ENCODE results near the gene MIER2. TPM values are rescaled to one million over a fixed set of nuclear protein-coding genes. Genes with fewer than 3 reads are reported as not detected.

Gene MIER2
- total and polyA plus RNA-seq, 8 donors: 5.8 to 29.6 (median 13.2) TPM

- intact Hi-C loops (cut with DNase I; ENCODE audit: low total_unique reads): no loop called here
- 59 to 73% (median 63%) methylated on average over 26 of the region's 26 CpGs for WGBS, 5 donors
- H3K27ac ChIP-seq: no peak overlapping the region
- H3K9me3 ChIP-seq: peaks cover 0 to 4% (median 2%) of the 10 kb centered on the region in 4 donors
- peaks cover 0 to 15% (median 0%) of the 10 kb centered on the region in 3 donors for H3K27me3 ChIP-seq
- no peaks in the 10 kb centered on the region for H3K36me3 ChIP-seq
- DNase-seq: peak in 1 of 2 donors; percentile 47
- TF ChIP-seq POLR2A (IDR thresholded peaks at IDR 0.05) (no peak), EP300 (IDR thresholded peaks at IDR 0.05) (no peak), POLR2AphosphoS5 (IDR thresholded peaks at IDR 0.05) (no peak), CTCF (IDR thresholded peaks at IDR 0.05) (no peak)
- H3K4me1 ChIP-seq: peaks cover 9 to 16% (median 12%) of the 10 kb centered on the region in 4 donors
- H3K4me3 ChIP-seq: no peak overlapping the region
Observed at GRCh38 chr19:347946-348861, 3.6 kb upstream of the MIER2 start.

GRCh38 chr19:345320-345879, 804 bp upstream of the MIER2 start:
- Histone ChIP-seq H3K27me3 (peaks cover 0 to 15% (median 0%) of the 10 kb centered on the region in 3 donors), H3K4me3 (peak overlapping the region; percentile 69 to 97 (median 90))
- WGBS, 5 donors: 61 to 71% (median 64%) methylated on average over 23 of the region's 23 CpGs

GRCh38 chr19:343941-344624, 513 bp downstream of the MIER2 start:
- Histone ChIP-seq H3K27me3 (peaks cover 0 to 15% (median 0%) of the 10 kb centered on the region in 3 donors), H3K27ac (peak overlapping the region; percentile 54 to 87 (median 75)), H3K4me1 (peaks cover 34 to 50% (median 41%) of the 10 kb centered on the region in 4 donors), H3K36me3 (peaks cover 0 to 18% (median 8%) of the 10 kb centered on the region in 4 donors), H3K4me3 (peak overlapping the region; percentile 69 to 97 (median 90)), H3K9me3 (no peaks in the 10 kb centered on the region)
- DNase-seq: peak in 1 of 2 donors; percentile 63
- no peak for TF ChIP-seq POLR2A (IDR thresholded peaks at IDR 0.05)
- no peak for TF ChIP-seq CTCF (IDR thresholded peaks at IDR 0.05)
- TF ChIP-seq EP300 (IDR thresholded peaks at IDR 0.05): no peak
- no peak for TF ChIP-seq POLR2AphosphoS5 (IDR thresholded peaks at IDR 0.05)
- intact Hi-C loops (cut with DNase I; ENCODE audit: low total_unique reads): no loop called here
- 0 to 1% (median 1%) methylated on average over 13 to 70 of the region's 70 CpGs for WGBS, 5 donors

More at GRCh38 chr19:345320-345879, 804 bp upstream of the MIER2 start:
- Histone ChIP-seq H3K36me3 (peaks cover 0 to 9% (median 3%) of the 10 kb centered on the region in 4 donors), H3K9me3 (no peaks in the 10 kb centered on the region), H3K27ac (no peak overlapping the region), H3K4me1 (peaks cover 34 to 44% (median 39%) of the 10 kb centered on the region in 4 donors)
- no peak for DNase-seq
- intact Hi-C loops (cut with DNase I; ENCODE audit: low total_unique reads): no loop called here
- no peak for TF ChIP-seq POLR2A (IDR thresholded peaks at IDR 0.05)

- TF ChIP-seq POLR2AphosphoS5 (IDR thresholded peaks at IDR 0.05) (no peak), POLR2A (IDR thresholded peaks at IDR 0.05) (no peak), EP300 (IDR thresholded peaks at IDR 0.05) (no peak), CTCF (IDR thresholded peaks at IDR 0.05) (no peak)
- Histone ChIP-seq H3K4me3 (peak overlapping the region; percentile 69 to 97 (median 90)), H3K4me1 (peaks cover 34 to 50% (median 41%) of the 10 kb centered on the region in 4 donors), H3K27ac (peak overlapping the region; percentile 2 to 87 (median 75)), H3K36me3 (peaks cover 0 to 18% (median 8%) of the 10 kb centered on the region in 4 donors), H3K9me3 (no peaks in the 10 kb centered on the region), H3K27me3 (peaks cover 0 to 15% (median 0%) of the 10 kb centered on the region in 3 donors)
- 54 to 63% (median 61%) methylated on average over 16 to 19 of the region's 19 CpGs for WGBS, 5 donors
- intact Hi-C loops (cut with DNase I; ENCODE audit: low total_unique reads): no loop called here
- DNase-seq: peak in 1 of 2 donors; percentile 21
Observed at GRCh38 chr19:343451-343931, 1.1 kb downstream of the MIER2 start.

Measured in stomach (tissue), 9 donors.